Spleen (tissue), 7 donors: Measurements from ENCODE around the gene FAM222B.

Source experiments
- POLR2A ChIP-seq, 3 donors: fragments of 450-650 bp; IDR thresholded peaks; one replicate each; pipeline ENCODE4 v1.5.1; 2017; ENCODE audit warnings: antibody characterized with exemption in 3 of 3, mild to moderate bottlenecking in 1 of 3
- POLR2AphosphoS5 ChIP-seq, 3 donors: sonication (generic); formaldehyde crosslinking; IDR thresholded peaks; one replicate each; pipeline ENCODE4 v1.5.1; 2017; ENCODE audit warnings: antibody characterized with exemption in 3 of 3
- TF ChIP-seq, protein P1 (sequence below), 11 experiments: fragments of 200-600 bp in 7 of 11; fragments of 450-650 bp in 4 of 11; sonication (generic) in 4 of 11; IDR thresholded peaks in 8 of 11; conservative IDR thresholded peaks in 3 of 11; 1 replicate in 7 of 11; 2 replicates in 4 of 11; pipeline versions ENCODE4 v1.4.0 to v1.8.0; 2016 to 2021; ENCODE audit warnings: antibody characterized with exemption in 11 of 11, inconsistent platforms in 4 of 11, mild to moderate bottlenecking in 1 of 11
- donor health status: DM: no; HTN: no; CAD: no; lungs with moderate emphysema.
- donor health status: DM: no; HTN: no; CAD: no.
- donor health status: DM: no; HTN: no; CAD: no.

DNA sequence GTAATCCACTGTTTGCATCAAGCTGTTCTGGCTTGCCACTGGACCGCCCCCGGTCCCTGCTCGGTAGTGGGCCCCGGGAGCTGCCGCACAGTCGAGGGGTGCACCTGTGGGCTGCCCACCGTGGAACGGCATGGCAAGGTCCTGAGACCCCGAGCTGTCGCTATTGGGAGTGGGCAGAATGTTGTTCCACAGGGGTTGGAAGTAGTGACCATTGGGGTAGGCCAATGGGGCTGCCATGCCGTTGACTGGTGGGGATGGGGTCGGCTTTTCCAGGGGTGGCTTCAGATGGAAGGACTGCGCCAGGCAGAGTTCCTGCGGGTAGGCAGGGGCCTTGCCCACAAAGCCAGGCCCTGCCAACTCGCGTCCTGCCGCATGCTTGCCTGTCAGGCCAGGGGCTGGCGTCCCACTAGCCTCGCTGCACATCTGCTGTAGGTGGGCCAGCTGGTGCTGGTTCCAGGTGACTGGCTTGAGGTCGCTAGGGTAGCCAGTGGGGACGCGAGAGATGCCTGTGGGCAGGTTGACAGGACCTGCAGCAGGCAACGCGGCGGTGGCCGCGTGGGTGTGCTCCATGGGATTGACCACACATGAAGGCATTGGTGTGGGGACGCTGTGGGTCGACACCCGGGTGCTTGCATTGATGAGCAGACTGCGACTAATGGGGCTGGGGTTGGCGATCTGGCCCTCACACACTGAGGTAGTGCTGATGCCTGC lies 84.0 kb downstream of the FAM222B start:
- TF ChIP-seq POLR2A (IDR thresholded peaks at IDR 0.05) (no peak), POLR2AphosphoS5 (IDR thresholded peaks at IDR 0.05) (peak in 1 of 3 donors; percentile 21)
- TF ChIP-seq, protein P1, sequence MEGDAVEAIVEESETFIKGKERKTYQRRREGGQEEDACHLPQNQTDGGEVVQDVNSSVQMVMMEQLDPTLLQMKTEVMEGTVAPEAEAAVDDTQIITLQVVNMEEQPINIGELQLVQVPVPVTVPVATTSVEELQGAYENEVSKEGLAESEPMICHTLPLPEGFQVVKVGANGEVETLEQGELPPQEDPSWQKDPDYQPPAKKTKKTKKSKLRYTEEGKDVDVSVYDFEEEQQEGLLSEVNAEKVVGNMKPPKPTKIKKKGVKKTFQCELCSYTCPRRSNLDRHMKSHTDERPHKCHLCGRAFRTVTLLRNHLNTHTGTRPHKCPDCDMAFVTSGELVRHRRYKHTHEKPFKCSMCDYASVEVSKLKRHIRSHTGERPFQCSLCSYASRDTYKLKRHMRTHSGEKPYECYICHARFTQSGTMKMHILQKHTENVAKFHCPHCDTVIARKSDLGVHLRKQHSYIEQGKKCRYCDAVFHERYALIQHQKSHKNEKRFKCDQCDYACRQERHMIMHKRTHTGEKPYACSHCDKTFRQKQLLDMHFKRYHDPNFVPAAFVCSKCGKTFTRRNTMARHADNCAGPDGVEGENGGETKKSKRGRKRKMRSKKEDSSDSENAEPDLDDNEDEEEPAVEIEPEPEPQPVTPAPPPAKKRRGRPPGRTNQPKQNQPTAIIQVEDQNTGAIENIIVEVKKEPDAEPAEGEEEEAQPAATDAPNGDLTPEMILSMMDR (IDR thresholded peaks at IDR 0.05 in 8 of 11, conservative IDR thresholded peaks at IDR 0.05 in 3 of 11), result no peak
